GM18526 (cell line): ENCODE data around the gene VPS41.

Source experiments
- POLR2A ChIP-seq: IDR thresholded peaks from 3 replicates; pipeline ENCODE4 v1.6.1; 2011; ENCODE audit not compliant: insufficient read length; ENCODE audit errors: extremely low read depth

The VPS41 gene

GRCh38 chr7:38801786-38802185 lies 107.2 kb downstream of the VPS41 start:
- no peak for TF ChIP-seq POLR2A

- TF ChIP-seq POLR2A: no peak
These were observed 110.3 kb downstream of the VPS41 start for GRCh38 chr7:38798552-38799267.

GRCh38 chr7:38796626-38797501 lies 112.1 kb downstream of the VPS41 start:
- TF ChIP-seq POLR2A: no peak

- no peak for TF ChIP-seq POLR2A
These were observed 113.4 kb downstream of the VPS41 start for GRCh38 chr7:38795593-38795992.

GRCh38 chr7:38781991-38782390 lies 127.0 kb downstream of the VPS41 start:
- no peak for TF ChIP-seq POLR2A

- TF ChIP-seq POLR2A: no peak
These were observed 131.4 kb downstream of the VPS41 start for GRCh38 chr7:38777609-38778008.

- TF ChIP-seq POLR2A: no peak
These were observed 133.3 kb downstream of the VPS41 start for GRCh38 chr7:38775506-38776175.

- no peak for TF ChIP-seq POLR2A
These were observed 135.6 kb downstream of the VPS41 start for GRCh38 chr7:38773430-38773829.

- no peak for TF ChIP-seq POLR2A
These were observed 148.8 kb downstream of the VPS41 start for GRCh38 chr7:38760226-38760625.

GRCh38 chr7:38759028-38759427 lies 150.0 kb downstream of the VPS41 start:
- no peak for TF ChIP-seq POLR2A

- TF ChIP-seq POLR2A: no peak
These were observed 151.1 kb downstream of the VPS41 start for GRCh38 chr7:38757931-38758330.

GRCh38 chr7:38756521-38756920 lies 152.5 kb downstream of the VPS41 start:
- no peak for TF ChIP-seq POLR2A

- no peak for TF ChIP-seq POLR2A
These were observed 155.6 kb downstream of the VPS41 start for GRCh38 chr7:38753347-38753746.

GRCh38 chr7:38751416-38751815 lies 157.6 kb downstream of the VPS41 start:
- no peak for TF ChIP-seq POLR2A

GRCh38 chr7:38748056-38748610 lies 160.9 kb downstream of the VPS41 start:
- no peak for TF ChIP-seq POLR2A

- no peak for TF ChIP-seq POLR2A
These were observed 162.6 kb downstream of the VPS41 start for GRCh38 chr7:38746438-38746837.

GRCh38 chr7:38744746-38745145 lies 164.2 kb downstream of the VPS41 start:
- TF ChIP-seq POLR2A: no peak
